ENCODE measurements around the gene ARMC12. TPM values are rescaled to one million over a fixed set of nuclear protein-coding genes. Genes with fewer than 3 reads are reported as not detected.

ARMC12 gene
- polyA plus RNA-seq, 1 experiment, result 0.96 TPM

DNA sequence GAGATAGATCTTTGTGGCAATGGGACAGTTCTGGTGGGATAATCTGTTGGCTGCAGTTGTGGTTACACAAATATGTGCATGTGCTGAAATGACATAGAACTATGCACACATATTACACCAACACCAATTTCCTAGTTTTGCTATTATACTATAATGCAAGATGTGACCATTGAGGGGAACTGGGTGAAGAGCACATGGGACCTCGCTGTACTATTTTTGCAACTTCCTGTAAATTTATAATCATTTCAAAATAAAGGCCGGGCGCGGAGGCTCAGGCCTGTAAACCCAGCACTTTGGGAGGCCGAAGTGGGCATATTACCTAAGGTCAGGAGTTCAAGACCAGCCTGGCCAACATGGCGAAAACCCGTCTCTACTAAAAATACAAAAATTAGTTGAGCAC is 8.7 kb downstream of the ARMC12 start:
- POLR2A ChIA-PET, result no interaction called here

DNA sequence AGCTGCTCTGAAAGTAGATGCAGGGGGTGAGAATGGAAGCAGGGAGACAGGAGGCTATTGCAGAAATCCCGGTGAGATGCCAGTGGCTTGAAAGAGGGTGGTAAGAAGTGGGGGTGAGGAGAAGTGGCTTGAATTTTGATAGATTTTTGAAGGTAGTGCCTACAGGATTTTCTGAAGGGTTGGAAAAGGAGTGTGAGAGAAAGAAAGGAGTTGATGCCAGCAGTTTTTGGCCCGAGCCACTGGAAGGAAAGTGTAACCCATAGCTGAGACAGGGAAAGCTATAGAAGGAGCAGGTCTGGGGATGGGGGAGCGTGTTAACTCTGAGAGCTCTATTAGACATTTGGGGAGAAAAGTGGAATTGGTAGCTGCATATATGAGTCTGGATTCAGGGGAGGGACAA is 9.7 kb downstream of the ARMC12 start:
- TF ChIP-seq, protein P1, sequence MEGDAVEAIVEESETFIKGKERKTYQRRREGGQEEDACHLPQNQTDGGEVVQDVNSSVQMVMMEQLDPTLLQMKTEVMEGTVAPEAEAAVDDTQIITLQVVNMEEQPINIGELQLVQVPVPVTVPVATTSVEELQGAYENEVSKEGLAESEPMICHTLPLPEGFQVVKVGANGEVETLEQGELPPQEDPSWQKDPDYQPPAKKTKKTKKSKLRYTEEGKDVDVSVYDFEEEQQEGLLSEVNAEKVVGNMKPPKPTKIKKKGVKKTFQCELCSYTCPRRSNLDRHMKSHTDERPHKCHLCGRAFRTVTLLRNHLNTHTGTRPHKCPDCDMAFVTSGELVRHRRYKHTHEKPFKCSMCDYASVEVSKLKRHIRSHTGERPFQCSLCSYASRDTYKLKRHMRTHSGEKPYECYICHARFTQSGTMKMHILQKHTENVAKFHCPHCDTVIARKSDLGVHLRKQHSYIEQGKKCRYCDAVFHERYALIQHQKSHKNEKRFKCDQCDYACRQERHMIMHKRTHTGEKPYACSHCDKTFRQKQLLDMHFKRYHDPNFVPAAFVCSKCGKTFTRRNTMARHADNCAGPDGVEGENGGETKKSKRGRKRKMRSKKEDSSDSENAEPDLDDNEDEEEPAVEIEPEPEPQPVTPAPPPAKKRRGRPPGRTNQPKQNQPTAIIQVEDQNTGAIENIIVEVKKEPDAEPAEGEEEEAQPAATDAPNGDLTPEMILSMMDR (IDR thresholded peaks at IDR 0.05; ENCODE audit: insufficient read depth, low read depth, low read length), result no peak
- no peak for DNase-seq (ENCODE audit: low read depth)
- ChIA-PET CTCF (interaction anchor here (1.3 kb wide), 1 partner anchor 10 kb away, joined by 4 read pairs; the partner anchor contains the start of gene ARMC12), POLR2A (no interaction called here)
- Histone ChIP-seq H3K27me3 (ENCODE audit: control insufficient read depth, insufficient read depth, low read length) (0 out of 2 replicates have a peak, but pooled peaks cover 2% of the 10 kb centered on the region), H3K36me3 (ENCODE audit: control insufficient read depth, insufficient read depth, low read length) (no peaks in the 10 kb centered on the region), H3K4me3 (ENCODE audit: low read depth, low read length) (no peak overlapping the region)

More for the DNA sequence above, 8.7 kb downstream of the ARMC12 start:
- H3K36me3 ChIP-seq (ENCODE audit: control insufficient read depth, insufficient read depth, low read length), result no peaks in the 10 kb centered on the region
- TF ChIP-seq, protein P1 (IDR thresholded peaks at IDR 0.05; ENCODE audit: insufficient read depth, low read depth, low read length), result no peak
- CTCF ChIA-PET, result no interaction called here
- H3K27me3 ChIP-seq (ENCODE audit: control insufficient read depth, insufficient read depth, low read length), result 0 out of 2 replicates have a peak, but pooled peaks cover 2% of the 10 kb centered on the region
- DNase-seq (ENCODE audit: low read depth), result no peak
- H3K4me3 ChIP-seq (ENCODE audit: low read depth, low read length), result no peak overlapping the region

DNA sequence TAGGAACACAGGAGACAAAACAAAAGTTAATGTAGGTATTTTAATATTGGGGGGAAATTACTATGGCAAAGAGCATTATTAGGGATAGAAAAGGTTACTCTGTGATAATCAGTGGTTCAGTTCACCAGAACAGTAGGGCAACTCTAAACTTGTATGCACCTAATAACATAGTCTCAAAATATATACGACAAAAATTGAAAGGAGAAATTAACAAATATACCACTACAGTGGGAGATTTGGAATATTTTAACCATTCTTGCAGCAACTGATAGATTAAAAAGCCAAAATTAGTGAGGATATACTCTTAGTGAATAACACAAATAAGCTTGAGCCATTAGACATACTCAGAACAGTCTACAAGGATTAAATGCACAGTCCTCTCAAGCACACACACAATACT is 11.0 kb downstream of the ARMC12 start:
- CTCF ChIA-PET, result no interaction called here
- no peak for DNase-seq (ENCODE audit: low read depth)
- TF ChIP-seq, protein P1 (IDR thresholded peaks at IDR 0.05; ENCODE audit: insufficient read depth, low read depth, low read length), result no peak
- no peak overlapping the region for H3K4me3 ChIP-seq (ENCODE audit: low read depth, low read length)
- no peaks in the 10 kb centered on the region for H3K36me3 ChIP-seq (ENCODE audit: control insufficient read depth, insufficient read depth, low read length)
- no peaks in the 10 kb centered on the region; the same call in 1 of the 2 replicates for H3K27me3 ChIP-seq (ENCODE audit: control insufficient read depth, insufficient read depth, low read length)
- POLR2A ChIA-PET, result no interaction called here

- no peaks in the 10 kb centered on the region; the same call in 1 of the 2 replicates for H3K27me3 ChIP-seq (ENCODE audit: control insufficient read depth, insufficient read depth, low read length)
- no peaks in the 10 kb centered on the region for H3K36me3 ChIP-seq (ENCODE audit: control insufficient read depth, insufficient read depth, low read length)
- H3K4me3 ChIP-seq (ENCODE audit: low read depth, low read length), result no peak overlapping the region
- ChIA-PET POLR2A (no interaction called here), CTCF (interaction anchor here (1.2 to 2.4 kb wide), 2 partner anchors 13 to 19 kb away, joined by 3 to 15 read pairs; partner anchors contain the start of gene ARMC12)
- no peak for DNase-seq (ENCODE audit: low read depth)
- TF ChIP-seq, protein P1 (IDR thresholded peaks at IDR 0.05; ENCODE audit: insufficient read depth, low read depth, low read length), result no peak
Observed at GRCh38 chr6:35750557-35750956, 13.7 kb downstream of the ARMC12 start.

DNA sequence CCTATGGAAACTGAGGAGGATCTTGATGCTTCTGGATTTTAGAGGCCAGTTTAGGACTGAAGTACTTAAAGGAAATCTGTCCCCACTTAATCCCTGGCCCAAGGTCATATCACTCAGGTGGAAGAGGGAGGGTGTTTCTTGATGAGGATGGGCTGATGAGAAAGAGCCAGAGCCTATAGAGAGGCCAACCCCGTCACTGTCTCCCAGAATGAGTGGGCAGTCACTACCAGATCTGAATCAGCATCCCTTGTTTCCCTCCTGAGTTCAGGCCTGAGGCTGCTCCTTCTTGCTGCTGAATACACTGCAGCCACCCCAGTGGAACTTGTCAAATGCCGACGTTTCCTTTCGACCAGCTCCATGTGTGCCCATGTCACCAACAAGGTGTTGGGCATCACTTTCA is 14.8 kb downstream of the ARMC12 start:
- CTCF ChIA-PET, result interaction anchor here (0.6 to 2.4 kb wide), 5 partner anchors 12 to 183 kb away, joined by 3 to 15 read pairs (median 3); partner anchors contain the start of gene ARMC12
- no peaks in the 10 kb centered on the region; the same call in 1 of the 2 replicates for H3K27me3 ChIP-seq (ENCODE audit: control insufficient read depth, insufficient read depth, low read length)
- H3K4me3 ChIP-seq (ENCODE audit: low read depth, low read length), result no peak overlapping the region
- POLR2A ChIA-PET, result no interaction called here
- no peaks in the 10 kb centered on the region for H3K36me3 ChIP-seq (ENCODE audit: control insufficient read depth, insufficient read depth, low read length)
- no peak for DNase-seq (ENCODE audit: low read depth)
- TF ChIP-seq, protein P1 (IDR thresholded peaks at IDR 0.05; ENCODE audit: insufficient read depth, low read depth, low read length), result no peak

All from BJ (cell line).